Esophagus muscularis mucosa (tissue), 3 donors: ENCODE measurements around the gene PIK3CB.
"Not testable (repeated sequence)": the region's sequence is repeated elsewhere in the genome, so short reads cannot be mapped to it uniquely, and the experiment has no call there.

ENCODE experiments used
- POLR2A ChIP-seq: fragments of 450-650 bp; IDR thresholded peaks from one replicate; pipeline ENCODE4 v1.6.1; 2017; ENCODE audit warnings: antibody characterized with exemption, moderate library complexity, mild to moderate bottlenecking, low read depth
- TF ChIP-seq, protein P1 (sequence below), 3 experiments: fragments of 200-600 bp in 2 of 3; fragments of 450-650 bp in 1 of 3; sonication (generic) in 2 of 3; IDR thresholded peaks; one replicate each; pipeline ENCODE4 v1.5.1; 2017 to 2019; ENCODE audit warnings: antibody characterized with exemption in 3 of 3, mild to moderate bottlenecking in 2 of 3, moderate library complexity in 1 of 3

DNA sequence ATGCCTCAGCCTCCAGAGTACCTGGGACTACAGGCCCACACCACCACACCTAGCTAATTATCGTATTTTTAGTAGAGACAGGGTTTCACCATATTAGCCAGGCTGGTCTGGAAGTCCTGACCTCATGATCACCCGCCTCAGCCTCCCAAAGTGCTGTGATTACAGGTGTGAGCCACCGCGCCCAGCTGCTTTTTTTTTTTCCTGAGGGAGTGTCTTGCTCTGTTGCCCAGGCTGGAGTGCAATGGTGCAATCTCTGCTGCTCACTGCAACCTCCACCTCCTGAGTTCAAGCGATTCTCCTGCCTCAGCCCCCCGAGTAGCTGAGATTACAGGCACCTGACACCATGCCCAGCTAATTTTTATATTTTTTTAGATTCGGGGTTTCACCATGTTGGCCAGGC lies 3.7 kb upstream of the PIK3CB start:
- TF ChIP-seq, protein P1, sequence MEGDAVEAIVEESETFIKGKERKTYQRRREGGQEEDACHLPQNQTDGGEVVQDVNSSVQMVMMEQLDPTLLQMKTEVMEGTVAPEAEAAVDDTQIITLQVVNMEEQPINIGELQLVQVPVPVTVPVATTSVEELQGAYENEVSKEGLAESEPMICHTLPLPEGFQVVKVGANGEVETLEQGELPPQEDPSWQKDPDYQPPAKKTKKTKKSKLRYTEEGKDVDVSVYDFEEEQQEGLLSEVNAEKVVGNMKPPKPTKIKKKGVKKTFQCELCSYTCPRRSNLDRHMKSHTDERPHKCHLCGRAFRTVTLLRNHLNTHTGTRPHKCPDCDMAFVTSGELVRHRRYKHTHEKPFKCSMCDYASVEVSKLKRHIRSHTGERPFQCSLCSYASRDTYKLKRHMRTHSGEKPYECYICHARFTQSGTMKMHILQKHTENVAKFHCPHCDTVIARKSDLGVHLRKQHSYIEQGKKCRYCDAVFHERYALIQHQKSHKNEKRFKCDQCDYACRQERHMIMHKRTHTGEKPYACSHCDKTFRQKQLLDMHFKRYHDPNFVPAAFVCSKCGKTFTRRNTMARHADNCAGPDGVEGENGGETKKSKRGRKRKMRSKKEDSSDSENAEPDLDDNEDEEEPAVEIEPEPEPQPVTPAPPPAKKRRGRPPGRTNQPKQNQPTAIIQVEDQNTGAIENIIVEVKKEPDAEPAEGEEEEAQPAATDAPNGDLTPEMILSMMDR (IDR thresholded peaks at IDR 0.05): not testable (repeated sequence)
- not testable (repeated sequence) for TF ChIP-seq POLR2A
